HepG2 (cell line): Measurements from ENCODE around the gene KISS1. TPM values are rescaled to one million over a fixed set of nuclear protein-coding genes. Genes with fewer than 3 reads are reported as not detected.
A peak's percentile ranks its signal among the peaks of the same experiment; 100 is the strongest.

Experiments used
- AFF4 ChIP-seq: sonication (generic); formaldehyde crosslinking; IDR thresholded peaks from 2 replicates; pipeline ENCODE4 v1.4.0; 2020; ENCODE audit warnings: missing genetic modification reagents
- FOSL2 ChIP-seq: sonication (generic); formaldehyde crosslinking; IDR thresholded peaks from 2 replicates; pipeline ENCODE4 v1.4.0; 2020; ENCODE audit warnings: missing genetic modification reagents
- FOXO1 ChIP-seq: sonication (generic); formaldehyde crosslinking; IDR thresholded peaks from 2 replicates; pipeline ENCODE4 v1.4.0; 2020; ENCODE audit warnings: missing genetic modification reagents
- GPBP1L1 ChIP-seq: sonication (generic); formaldehyde crosslinking; IDR thresholded peaks from 2 replicates; pipeline ENCODE4 v1.5.0; 2020; ENCODE audit warnings: mild to moderate bottlenecking, missing genetic modification reagents
- HOXA3 ChIP-seq: sonication (generic); formaldehyde crosslinking; IDR thresholded peaks from 2 replicates; pipeline ENCODE4 v1.5.0; 2020; ENCODE audit warnings: missing genetic modification reagents
- MIER3 ChIP-seq: IDR thresholded peaks from 2 replicates; pipeline ENCODE4 v1.6.1; 2016; ENCODE audit warnings: missing compliant biosample characterization, borderline replicate concordance
- MTERF4 ChIP-seq: sonication (generic); formaldehyde crosslinking; IDR thresholded peaks from 2 replicates; pipeline ENCODE4 v1.8.0; 2023; ENCODE audit warnings: mild to moderate bottlenecking, missing genetic modification reagents
- NFATC3 ChIP-seq: sonication (generic); formaldehyde crosslinking; IDR thresholded peaks from 2 replicates; pipeline ENCODE4 v1.5.1; 2020; ENCODE audit warnings: mild to moderate bottlenecking, missing genetic modification reagents
- ZBTB10 ChIP-seq: sonication (generic); formaldehyde crosslinking; IDR thresholded peaks from 2 replicates; pipeline ENCODE4 v1.4.0; 2020; ENCODE audit warnings: missing genetic modification reagents, borderline replicate concordance
- ZNF710 ChIP-seq: sonication (generic); formaldehyde crosslinking; IDR thresholded peaks from 2 replicates; pipeline ENCODE4 v1.5.0; 2020; ENCODE audit warnings: mild to moderate bottlenecking, missing genetic modification reagents, borderline replicate concordance
- ZNF839 ChIP-seq: sonication (generic); formaldehyde crosslinking; IDR thresholded peaks from 2 replicates; pipeline ENCODE4 v1.4.0; 2020; ENCODE audit warnings: missing genetic modification reagents, mild to moderate bottlenecking, borderline replicate concordance
- polyA plus RNA-seq, 8 experiments: library from polyadenylated mRNA; depleted of rRNA in 3 of 8; stranded (reverse) in 7 of 8; unstranded in 1 of 8; fragments of >200 nt; fragmentation: Illumina TruSeq in 4 of 8; extraction: Trizol in 4 of 8; gene quantifications; 2 replicates each; pipeline versions ENCODE4 v1.2.1 to v1.2.3, GENCODE V29; 2011 to 2016; ENCODE audit warnings: low read depth in 4 of 8, missing spikeins in 1 of 8, mixed read lengths in 1 of 8; ENCODE audit not compliant: insufficient read depth in 1 of 8
- total RNA-seq, 5 experiments: library from RNA; depleted of rRNA; stranded (reverse); fragments of >200 nt; fragmentation: Illumina TruSeq; extraction: Trizol; gene quantifications; 2 replicates each; pipeline ENCODE4 v1.2.3, GENCODE V29; 2016; ENCODE audit warnings: low read depth in 1 of 5

The KISS1 gene
- total and polyA plus RNA-seq, 2 of the 13 experiments (the other 11 are each of a cell fraction or from before 2014, with no cell fraction given), result 0.24 to 0.80 TPM

- TF ChIP-seq GPBP1L1 (CRISPR knock-in tag), result no peak
- TF ChIP-seq AFF4 (CRISPR knock-in tag), result no peak
- 0 out of 2 replicates have a peak, but pooled peaks have one; percentile 32 for TF ChIP-seq ZNF839 (CRISPR knock-in tag)
- peak; percentile 5; the same call in 1 of the 2 replicates for TF ChIP-seq FOSL2 (CRISPR knock-in tag)
- TF ChIP-seq NFATC3 (CRISPR knock-in tag), result no peak
- 0 out of 2 replicates have a peak, but pooled peaks have one; percentile 47 for TF ChIP-seq MIER3 (CRISPR knock-in tag)
- peak; percentile 74; the same call in 1 of the 2 replicates for TF ChIP-seq ZNF710 (CRISPR knock-in tag)
- TF ChIP-seq FOXO1 (CRISPR knock-in tag), result no peak; the same call in none of the 2 replicates
- 0 out of 2 replicates have a peak, but pooled peaks have one; percentile 36 for TF ChIP-seq ZBTB10 (CRISPR knock-in tag)
- TF ChIP-seq MTERF4 (CRISPR knock-in tag), result no peak
- TF ChIP-seq HOXA3 (CRISPR knock-in tag), result no peak; the same call in none of the 2 replicates
Measured at GRCh38 chr1:204213668-204214662, 17.7 kb upstream of the KISS1 start, which contains the start of gene GOLT1A (continued).
